PC-3 (cell line): Measurements from ENCODE around the gene TEX54. TPM values are rescaled to one million over a fixed set of nuclear protein-coding genes. Genes with fewer than 3 reads are reported as not detected.
"Not testable (repeated sequence)": the region's sequence is repeated elsewhere in the genome, so short reads cannot be mapped to it uniquely, and the experiment has no call there.

ENCODE experiments used
- ATAC-seq: fragments of 200-7000 bp; cut with Tn5 transposase; 2 replicates; pipeline ENCODE4 v1.9.1; 2020; ENCODE audit warnings: mild to moderate bottlenecking, moderate library complexity
- BruUV-seq: library from RNA; stranded (reverse); fragments of 400-500 nt; replicated peaks from 2 replicates; lab custom pipeline; 2021; lab: Mats Ljungman, UMichigan
- CTCF ChIA-PET: fragments of 300-600 bp; sonication (Branson Sonifier 250); formaldehyde crosslinking; loops from one replicate; lab custom pipeline; 2022; ENCODE audit warnings: antibody characterized with exemption; lab: Charles Lee
- POLR2A ChIA-PET: fragments of 300-600 bp; sonication (Branson Sonifier 250); formaldehyde crosslinking; loops from one replicate; lab custom pipeline; 2022; ENCODE audit warnings: antibody characterized with exemption; ENCODE audit not compliant: unreplicated experiment; lab: Charles Lee
- DNase-seq: peaks from one replicate; pipeline ENCODE4 v3.0.0-alpha.2; 2015
- H2AFZ ChIP-seq: fragments of 300-600 bp; sonication (generic); 2 replicates; pipeline ENCODE4 v1.6.0; 2016; ENCODE audit warnings: antibody characterized with exemption, low read length
- H3F3A ChIP-seq: fragments of 300-600 bp; sonication (generic); one replicate; pipeline ENCODE4 v1.6.0; 2017; ENCODE audit warnings: antibody characterized with exemption, low read length, control low read depth, mild to moderate bottlenecking; ENCODE audit not compliant: unreplicated experiment
- H3K27ac ChIP-seq: fragments of 300-600 bp; sonication (generic); 2 replicates; pipeline ENCODE4 v1.5.1; 2016; ENCODE audit warnings: mild to moderate bottlenecking, low read length
- H3K27me3 ChIP-seq: fragments of 300-600 bp; sonication (generic); 2 replicates; pipeline ENCODE4 v1.6.1; 2016; ENCODE audit warnings: low read length, mixed read lengths
- H3K36me3 ChIP-seq: fragments of 300-600 bp; sonication (generic); 2 replicates; pipeline ENCODE4 v1.6.1; 2016; ENCODE audit warnings: low read depth, mixed run types, low read length, mixed read lengths
- H3K4me1 ChIP-seq: fragments of 300-600 bp; sonication (generic); 2 replicates; pipeline ENCODE4 v1.5.1; 2016; ENCODE audit warnings: low read length; ENCODE audit not compliant: insufficient read depth
- H3K4me2 ChIP-seq: fragments of 300-600 bp; sonication (generic); 2 replicates; pipeline ENCODE4 v1.6.0; 2016; ENCODE audit warnings: low read length
- H3K4me3 ChIP-seq: fragments of 300-600 bp; sonication (generic); 2 replicates; pipeline ENCODE4 v1.5.1; 2016; ENCODE audit warnings: mild to moderate bottlenecking, low read length, mixed read lengths
- H3K79me2 ChIP-seq: fragments of 300-600 bp; sonication (generic); 2 replicates; pipeline ENCODE4 v1.6.1; 2017; ENCODE audit warnings: low read length, mixed read lengths
- H3K9ac ChIP-seq: fragments of 300-600 bp; sonication (generic); 2 replicates; pipeline ENCODE4 v1.6.0; 2016; ENCODE audit warnings: mild to moderate bottlenecking, low read length
- H3K9me2 ChIP-seq: fragments of 300-600 bp; sonication (generic); replicated peaks from 2 replicates; pipeline ENCODE4 v1.6.1; 2016; ENCODE audit warnings: mixed run types, low read length, mixed read lengths
- H3K9me3 ChIP-seq: fragments of 300-600 bp; sonication (generic); 2 replicates; pipeline ENCODE4 v1.6.1; 2016; ENCODE audit warnings: low read length, mixed read lengths
- H4K20me1 ChIP-seq: fragments of 300-600 bp; sonication (generic); 2 replicates; pipeline ENCODE4 v1.6.1; 2016; ENCODE audit warnings: low read length, mixed read lengths
- CTCF ChIP-seq: fragments of 300-600 bp; sonication (generic); conservative IDR thresholded peaks from 2 replicates; pipeline ENCODE4 v1.5.1; 2017; ENCODE audit warnings: antibody characterized with exemption, low read depth, mild to moderate bottlenecking, low read length
- EZH2 ChIP-seq: fragments of 300-600 bp; sonication (generic); IDR thresholded peaks from one replicate; pipeline ENCODE4 v1.6.1; 2017; ENCODE audit warnings: antibody characterized with exemption, mild to moderate bottlenecking, low read length; ENCODE audit not compliant: unreplicated experiment
- EZH2phosphoT487 ChIP-seq: fragments of 300-600 bp; sonication (generic); IDR thresholded peaks from 2 replicates; pipeline ENCODE4 v1.6.1; 2018; ENCODE audit warnings: mild to moderate bottlenecking, antibody characterized with exemption, low read length, borderline replicate concordance
- intact Hi-C: fragments of 100-400 bp; cut with micrococcal nuclease; formaldehyde crosslinking; loops from 2 replicates; pipeline ENCODE4 v1.9.0; 2023
- total RNA-seq: library from RNA; depleted of rRNA; stranded (reverse); fragments of >200 nt; gene quantifications from 2 replicates; pipeline ENCODE4 v1.2.3, GENCODE V29; 2014

TEX54 gene
- total RNA-seq, 1 experiment from 2014 or later: not detected

GRCh38 chr11:62846177-62846576 lies 13.5 kb upstream of the TEX54 start:
- Histone ChIP-seq H3F3A (peaks cover 12% of the 10 kb centered on the region), H3K27ac (no peak overlapping the region), H3K4me3 (no peak overlapping the region), H2AFZ (no peak overlapping the region), H4K20me1 (no peaks in the 10 kb centered on the region), H3K9ac (no peak overlapping the region), H3K79me2 (no peaks in the 10 kb centered on the region), H3K4me2 (no peak overlapping the region), H3K9me3 (no peaks in the 10 kb centered on the region), H3K4me1 (peaks cover 6% of the 10 kb centered on the region), H3K36me3 (no peaks in the 10 kb centered on the region), H3K9me2 (no peaks in the 10 kb centered on the region), H3K27me3 (no peaks in the 10 kb centered on the region)
- ATAC-seq (no peak), DNase-seq (no peak)
- no TSS peak for BruUV-seq
- ChIA-PET CTCF (no interaction called here), POLR2A (interaction anchor here (0.7 kb wide), 1 partner anchor 16 kb away, joined by 6 read pairs; no protein-coding TSS in a partner anchor)
- intact Hi-C loops: no loop called here
- TF ChIP-seq EZH2phosphoT487: no peak
- TF ChIP-seq CTCF: no peak
- TF ChIP-seq EZH2: no peak

GRCh38 chr11:62844154-62844553 lies 11.5 kb upstream of the TEX54 start:
- H3K36me3 ChIP-seq: no peaks in the 10 kb centered on the region
- H3K4me2 ChIP-seq: no peak overlapping the region
- peaks cover 6% of the 10 kb centered on the region for H3F3A ChIP-seq
- H2AFZ ChIP-seq: no peak overlapping the region
- H3K4me3 ChIP-seq: no peak overlapping the region
- H3K27me3 ChIP-seq: no peaks in the 10 kb centered on the region
- CTCF ChIA-PET: no interaction called here
- H3K9me2 ChIP-seq: no peaks in the 10 kb centered on the region
- no TSS peak for BruUV-seq
- TF ChIP-seq EZH2: no peak
- TF ChIP-seq CTCF: no peak
- no peak for TF ChIP-seq EZH2phosphoT487
- no peaks in the 10 kb centered on the region for H3K9me3 ChIP-seq
- no peak overlapping the region for H3K9ac ChIP-seq
- POLR2A ChIA-PET: no interaction called here
- peaks cover 6% of the 10 kb centered on the region for H3K4me1 ChIP-seq
- no peaks in the 10 kb centered on the region for H4K20me1 ChIP-seq
- H3K27ac ChIP-seq: no peak overlapping the region
- peaks cover 3% of the 10 kb centered on the region for H3K79me2 ChIP-seq
- DNase-seq (no peak), ATAC-seq (no peak)
- intact Hi-C loops: no loop called here

GRCh38 chr11:62843466-62843865 lies 10.8 kb upstream of the TEX54 start:
- peaks cover 6% of the 10 kb centered on the region for H3K4me1 ChIP-seq
- H3K9ac ChIP-seq: no peak overlapping the region
- BruUV-seq: no TSS peak
- ATAC-seq (no peak), DNase-seq (no peak)
- ChIA-PET CTCF (no interaction called here), POLR2A (no interaction called here)
- no peaks in the 10 kb centered on the region for H3K9me3 ChIP-seq
- H3K27ac ChIP-seq: no peak overlapping the region
- no peak overlapping the region for H2AFZ ChIP-seq
- intact Hi-C loops: no loop called here
- peaks cover 10% of the 10 kb centered on the region for H3K79me2 ChIP-seq
- no peaks in the 10 kb centered on the region for H3K9me2 ChIP-seq
- no peak overlapping the region for H3K4me2 ChIP-seq
- H3F3A ChIP-seq: peaks cover 6% of the 10 kb centered on the region
- no peak for TF ChIP-seq EZH2
- TF ChIP-seq EZH2phosphoT487: no peak
- no peak for TF ChIP-seq CTCF
- H3K27me3 ChIP-seq: no peaks in the 10 kb centered on the region
- H4K20me1 ChIP-seq: no peaks in the 10 kb centered on the region
- H3K36me3 ChIP-seq: no peaks in the 10 kb centered on the region
- H3K4me3 ChIP-seq: no peak overlapping the region

- H2AFZ ChIP-seq, H3K4me2 ChIP-seq, H3K9me2 ChIP-seq, DNase-seq, H3K27ac ChIP-seq, H3K36me3 ChIP-seq, CTCF ChIA-PET, H3K4me1 ChIP-seq, H3F3A ChIP-seq, H3K4me3 ChIP-seq, H3K27me3 ChIP-seq, ATAC-seq, BruUV-seq, intact Hi-C loops, H4K20me1 ChIP-seq, H3K9me3 ChIP-seq, H3K9ac ChIP-seq: not testable (repeated sequence)
- POLR2A ChIA-PET: interaction anchor here (0.6 kb wide), 1 partner anchor 251 kb away, joined by 3 read pairs; the partner anchor contains the start of gene TUT1
- peaks cover 15% of the 10 kb centered on the region for H3K79me2 ChIP-seq
Measured at GRCh38 chr11:62842891-62843290, 10.2 kb upstream of the TEX54 start.
